HEK293 (cell line): ENCODE results near the gene CPA5.

Source experiments
- ZNF114 ChIP-seq: fragments of 450-650 bp; formaldehyde crosslinking; IDR thresholded peaks from 2 replicates; pipeline ENCODE4 v1.5.0; 2017; ENCODE audit warnings: missing biosample characterization, missing genetic modification characterization
- TF ChIP-seq, protein P1 (sequence below): fragments of 450-650 bp; formaldehyde crosslinking; IDR thresholded peaks from 2 replicates; pipeline ENCODE4 v1.5.1; 2016; ENCODE audit warnings: missing biosample characterization, missing genetic modification characterization

GRCh38 chr7:130410868-130411541 is 66.4 kb downstream of the CPA5 start:
- TF ChIP-seq, protein P1, sequence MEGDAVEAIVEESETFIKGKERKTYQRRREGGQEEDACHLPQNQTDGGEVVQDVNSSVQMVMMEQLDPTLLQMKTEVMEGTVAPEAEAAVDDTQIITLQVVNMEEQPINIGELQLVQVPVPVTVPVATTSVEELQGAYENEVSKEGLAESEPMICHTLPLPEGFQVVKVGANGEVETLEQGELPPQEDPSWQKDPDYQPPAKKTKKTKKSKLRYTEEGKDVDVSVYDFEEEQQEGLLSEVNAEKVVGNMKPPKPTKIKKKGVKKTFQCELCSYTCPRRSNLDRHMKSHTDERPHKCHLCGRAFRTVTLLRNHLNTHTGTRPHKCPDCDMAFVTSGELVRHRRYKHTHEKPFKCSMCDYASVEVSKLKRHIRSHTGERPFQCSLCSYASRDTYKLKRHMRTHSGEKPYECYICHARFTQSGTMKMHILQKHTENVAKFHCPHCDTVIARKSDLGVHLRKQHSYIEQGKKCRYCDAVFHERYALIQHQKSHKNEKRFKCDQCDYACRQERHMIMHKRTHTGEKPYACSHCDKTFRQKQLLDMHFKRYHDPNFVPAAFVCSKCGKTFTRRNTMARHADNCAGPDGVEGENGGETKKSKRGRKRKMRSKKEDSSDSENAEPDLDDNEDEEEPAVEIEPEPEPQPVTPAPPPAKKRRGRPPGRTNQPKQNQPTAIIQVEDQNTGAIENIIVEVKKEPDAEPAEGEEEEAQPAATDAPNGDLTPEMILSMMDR (tag by site-specific recombination) = no peak
- no peak for TF ChIP-seq ZNF114 (tag by site-specific recombination)
